NCI-H526 treated with DMSO at 0.1 percent for 48 hours (cell line): ENCODE measurements around the gene RAB11FIP4.

ENCODE experiments used
- DNase-seq: peaks from one replicate; lab custom pipeline; 2025; lab: John Stamatoyannopoulos, UW

Gene RAB11FIP4

GRCh38 chr17:31457391-31458234 is 66.1 kb downstream of the RAB11FIP4 start:
- no peak for DNase-seq

- DNase-seq, result no peak
Measured at GRCh38 chr17:31458829-31459228, 67.4 kb downstream of the RAB11FIP4 start.

- DNase-seq, result no peak
Measured at GRCh38 chr17:31459716-31460115, 68.2 kb downstream of the RAB11FIP4 start.

- no peak for DNase-seq
Measured at GRCh38 chr17:31460226-31460721, 68.8 kb downstream of the RAB11FIP4 start.

GRCh38 chr17:31461227-31461810 is 69.8 kb downstream of the RAB11FIP4 start:
- no peak for DNase-seq

GRCh38 chr17:31462261-31462660 is 70.8 kb downstream of the RAB11FIP4 start:
- no peak for DNase-seq

GRCh38 chr17:31466096-31466760 is 74.8 kb downstream of the RAB11FIP4 start:
- no peak for DNase-seq

GRCh38 chr17:31467502-31468256 is 76.2 kb downstream of the RAB11FIP4 start:
- peak; percentile 40 for DNase-seq

- no peak for DNase-seq
Measured at GRCh38 chr17:31469959-31470358, 78.5 kb downstream of the RAB11FIP4 start.

GRCh38 chr17:31470592-31470991 is 79.1 kb downstream of the RAB11FIP4 start:
- no peak for DNase-seq

- no peak for DNase-seq
Measured at GRCh38 chr17:31472137-31472536, 80.7 kb downstream of the RAB11FIP4 start.

GRCh38 chr17:31475378-31476162 is 84.1 kb downstream of the RAB11FIP4 start:
- DNase-seq, result no peak

GRCh38 chr17:31476525-31477416 is 85.3 kb downstream of the RAB11FIP4 start:
- no peak for DNase-seq

GRCh38 chr17:31477417-31478055 is 86.1 kb downstream of the RAB11FIP4 start:
- DNase-seq, result no peak

GRCh38 chr17:31479062-31479408 is 87.6 kb downstream of the RAB11FIP4 start:
- no peak for DNase-seq

- DNase-seq, result no peak
Measured at GRCh38 chr17:31479524-31479923, 88.0 kb downstream of the RAB11FIP4 start.

GRCh38 chr17:31480067-31480466 is 88.6 kb downstream of the RAB11FIP4 start:
- DNase-seq, result no peak

- DNase-seq, result no peak
Measured at GRCh38 chr17:31480904-31481782, 89.7 kb downstream of the RAB11FIP4 start.

GRCh38 chr17:31481783-31482081 is 90.3 kb downstream of the RAB11FIP4 start:
- no peak for DNase-seq
